Measurements from ENCODE around the gene RPS27L.

The RPS27L gene

GRCh38 chr15:63146684-63147083 is 10.6 kb downstream of the RPS27L start:
- no peak for DNase-seq
- no peak overlapping the region for H3K4me3 ChIP-seq (ENCODE audit: low read depth, low read length)
- no peak overlapping the region for H3K27ac ChIP-seq
- no peaks in the 10 kb centered on the region for H3K27me3 ChIP-seq (ENCODE audit: insufficient read depth, low read depth, severe bottlenecking)
- peaks cover 19% of the 10 kb centered on the region for H3K36me3 ChIP-seq
- no peak for TF ChIP-seq CTCF (IDR thresholded peaks at IDR 0.05; ENCODE audit: low read depth, low read length)
- H3K9me3 ChIP-seq (ENCODE audit: severe bottlenecking): no peaks in the 10 kb centered on the region

GRCh38 chr15:63145426-63145825 is 11.9 kb downstream of the RPS27L start:
- Histone ChIP-seq H3K36me3 (peaks cover 8% of the 10 kb centered on the region), H3K27ac (no peak overlapping the region), H3K9me3 (ENCODE audit: severe bottlenecking) (no peaks in the 10 kb centered on the region), H3K4me3 (ENCODE audit: low read depth, low read length) (no peak overlapping the region), H3K27me3 (ENCODE audit: insufficient read depth, low read depth, severe bottlenecking) (no peaks in the 10 kb centered on the region)
- no peak for DNase-seq
- TF ChIP-seq CTCF (IDR thresholded peaks at IDR 0.05; ENCODE audit: low read depth, low read length): no peak

- H3K36me3 ChIP-seq: no peaks in the 10 kb centered on the region; the same call in 1 of the 2 replicates
- no peak for TF ChIP-seq CTCF (IDR thresholded peaks at IDR 0.05; ENCODE audit: low read depth, low read length)
- no peaks in the 10 kb centered on the region for H3K9me3 ChIP-seq (ENCODE audit: severe bottlenecking)
- no peak for DNase-seq
- H3K27me3 ChIP-seq (ENCODE audit: insufficient read depth, low read depth, severe bottlenecking): no peaks in the 10 kb centered on the region
- no peak overlapping the region for H3K27ac ChIP-seq
- H3K4me3 ChIP-seq (ENCODE audit: low read depth, low read length): no peak overlapping the region
These were observed 16.3 kb downstream of the RPS27L start for GRCh38 chr15:63140936-63141335.

- Histone ChIP-seq H3K36me3 (no peaks in the 10 kb centered on the region), H3K27me3 (ENCODE audit: insufficient read depth, low read depth, severe bottlenecking) (no peaks in the 10 kb centered on the region), H3K4me3 (ENCODE audit: low read depth, low read length) (no peak overlapping the region), H3K27ac (no peak overlapping the region), H3K9me3 (ENCODE audit: severe bottlenecking) (no peaks in the 10 kb centered on the region)
- no peak for TF ChIP-seq CTCF (IDR thresholded peaks at IDR 0.05; ENCODE audit: low read depth, low read length)
- DNase-seq: no peak
These were observed 20.5 kb downstream of the RPS27L start for GRCh38 chr15:63136742-63137141.

GRCh38 chr15:63135804-63136203 is 21.5 kb downstream of the RPS27L start:
- H3K4me3 ChIP-seq (ENCODE audit: low read depth, low read length): no peak overlapping the region
- no peaks in the 10 kb centered on the region for H3K9me3 ChIP-seq (ENCODE audit: severe bottlenecking)
- no peaks in the 10 kb centered on the region for H3K27me3 ChIP-seq (ENCODE audit: insufficient read depth, low read depth, severe bottlenecking)
- H3K36me3 ChIP-seq: no peaks in the 10 kb centered on the region
- TF ChIP-seq CTCF (IDR thresholded peaks at IDR 0.05; ENCODE audit: low read depth, low read length): no peak
- H3K27ac ChIP-seq: no peak overlapping the region
- DNase-seq: no peak

- no peaks in the 10 kb centered on the region for H3K36me3 ChIP-seq
- TF ChIP-seq CTCF (IDR thresholded peaks at IDR 0.05; ENCODE audit: low read depth, low read length): no peak
- H3K27me3 ChIP-seq (ENCODE audit: insufficient read depth, low read depth, severe bottlenecking): no peaks in the 10 kb centered on the region
- H3K9me3 ChIP-seq (ENCODE audit: severe bottlenecking): no peaks in the 10 kb centered on the region
- no peak for DNase-seq
- no peak overlapping the region for H3K27ac ChIP-seq
- H3K4me3 ChIP-seq (ENCODE audit: low read depth, low read length): no peak overlapping the region
These were observed 22.0 kb downstream of the RPS27L start for GRCh38 chr15:63135281-63135680.

All from WERI-Rb-1 (cell line).